IPS-20b (cell line): ENCODE measurements around the gene PLA2G2D.

ENCODE experiments used
- H3K27ac ChIP-seq: one replicate; pipeline ENCODE4 v1.5.1; 2013; ENCODE audit warnings: low read length
- H3K27me3 ChIP-seq: 2 replicates; pipeline ENCODE4 v1.6.1; 2013; ENCODE audit warnings: mild to moderate bottlenecking, low read length, inconsistent platforms; ENCODE audit not compliant: insufficient read depth
- H3K36me3 ChIP-seq: 2 replicates; pipeline ENCODE4 v1.6.1; 2013; ENCODE audit warnings: low read depth, mild to moderate bottlenecking, inconsistent platforms, low read length, moderate library complexity; ENCODE audit not compliant: insufficient read depth
- H3K4me1 ChIP-seq: 2 replicates; pipeline ENCODE4 v1.6.1; 2013; ENCODE audit warnings: mild to moderate bottlenecking, control low read depth, inconsistent platforms, low read length, moderate library complexity; ENCODE audit not compliant: insufficient read depth
- H3K4me3 ChIP-seq: 2 replicates; pipeline ENCODE4 v1.5.1; 2013; ENCODE audit warnings: mild to moderate bottlenecking, low read length, inconsistent platforms
- H3K9ac ChIP-seq: 2 replicates; pipeline ENCODE4 v1.6.1; 2013; ENCODE audit warnings: low read depth, mild to moderate bottlenecking, inconsistent platforms, low read length, moderate library complexity
- H3K9me3 ChIP-seq: 2 replicates; pipeline ENCODE4 v1.6.1; 2013; ENCODE audit warnings: mild to moderate bottlenecking, low read depth, low read length, inconsistent platforms; ENCODE audit not compliant: insufficient read depth

Gene PLA2G2D

DNA sequence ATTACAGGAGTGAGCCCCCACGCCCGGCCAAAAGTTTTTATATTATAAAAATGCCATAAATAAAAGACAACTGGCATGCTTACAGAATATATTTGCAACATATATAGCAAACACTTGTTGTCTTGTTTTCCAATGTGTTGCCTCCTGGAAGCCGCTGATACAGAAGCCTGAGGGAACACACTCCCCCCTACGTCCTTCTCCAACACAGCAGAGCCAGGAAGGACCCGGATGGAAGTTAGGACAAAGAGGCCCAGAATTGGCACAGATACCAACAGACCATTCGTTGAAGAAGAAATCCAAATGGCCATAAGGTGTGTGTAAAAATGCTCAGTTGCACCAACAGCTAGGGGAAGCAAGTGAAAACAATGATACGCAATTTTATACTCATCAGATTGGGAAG, 50.6 kb downstream of the PLA2G2D start:
- no peaks in the 10 kb centered on the region for H3K27me3 ChIP-seq
- H3K9ac ChIP-seq: no peak overlapping the region
- no peak overlapping the region for H3K27ac ChIP-seq
- H3K4me3 ChIP-seq: no peak overlapping the region
- H3K4me1 ChIP-seq: no peaks in the 10 kb centered on the region
- no peaks in the 10 kb centered on the region for H3K9me3 ChIP-seq
- no peaks in the 10 kb centered on the region for H3K36me3 ChIP-seq

DNA sequence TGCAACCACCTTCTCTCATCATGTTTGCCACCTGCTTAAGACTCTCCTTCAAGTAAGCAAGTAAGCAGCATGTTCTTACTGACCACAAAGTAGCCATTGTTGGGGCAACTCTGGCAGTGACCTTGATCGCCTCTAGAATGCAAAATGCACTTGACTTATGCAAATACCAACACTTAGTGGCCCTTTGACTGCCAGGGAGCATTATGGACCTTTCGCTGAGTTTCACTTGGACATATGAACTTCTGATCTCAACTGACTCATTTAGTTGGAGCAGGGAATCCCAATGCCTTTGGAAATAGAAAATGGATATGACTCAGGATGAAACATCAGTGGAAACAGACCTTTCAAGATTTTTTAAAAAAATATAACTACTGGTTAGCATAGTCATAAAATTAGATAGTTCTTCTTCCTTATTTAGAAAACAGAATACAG, 55.5 kb downstream of the PLA2G2D start:
- H3K36me3 ChIP-seq: no peaks in the 10 kb centered on the region
- H3K27ac ChIP-seq: no peak overlapping the region
- no peaks in the 10 kb centered on the region for H3K9me3 ChIP-seq
- no peak overlapping the region for H3K9ac ChIP-seq
- H3K4me1 ChIP-seq: no peaks in the 10 kb centered on the region
- no peak overlapping the region for H3K4me3 ChIP-seq
- no peaks in the 10 kb centered on the region for H3K27me3 ChIP-seq
